ENCODE results near the gene SCUBE3. TPM values are rescaled to one million over a fixed set of nuclear protein-coding genes. Genes with fewer than 3 reads are reported as not detected.

SCUBE3 gene
- total and polyA plus RNA-seq, 9 of the 15 experiments (the other 6 are each of a cell fraction or from before 2014, with no cell fraction given) = 0.01 to 0.11 TPM; not detected in 7

GRCh38 chr6:35280903-35281302, 67.1 kb downstream of the SCUBE3 start:
- WGBS (ENCODE audit: insufficient coverage, low coverage, missing lambda C conversion rate) = 26% methylated on average over 4 of the region's 4 CpGs
- Histone ChIP-seq H3K4me2 (ENCODE audit: insufficient read depth, low read length) (no peak overlapping the region), H4K20me1 (replicated peaks; ENCODE audit: control insufficient read depth, insufficient read depth, low read length) (no peaks in the 10 kb centered on the region), H3K9me1 (ENCODE audit: control insufficient read depth, insufficient read depth, low read length) (peaks cover under 1% of the 10 kb centered on the region), H3K27ac (ENCODE audit: extremely low read depth, low read depth, low read length) (no peak overlapping the region), H3K9ac (ENCODE audit: insufficient read depth in 1 of 2, low read depth in 2 of 2, low read length in 2 of 2) (no peak overlapping the region), H3K4me3 (no peak overlapping the region), H3K9me3 (replicated peaks; ENCODE audit: control insufficient read depth, insufficient read depth, low read depth, low read length) (no peaks in the 10 kb centered on the region), H3K27me3 (ENCODE audit: control insufficient read depth in 2 of 2, insufficient read depth in 2 of 2, low read length in 2 of 2) (no peaks in the 10 kb centered on the region), H3K79me2 (ENCODE audit: control insufficient read depth, insufficient read depth, low read length) (no peaks in the 10 kb centered on the region), H2AFZ (ENCODE audit: low read depth, low read length) (no peak overlapping the region), H3K36me3 (ENCODE audit: control insufficient read depth, insufficient read depth, low read length) (no peaks in the 10 kb centered on the region), H3K4me1 (replicated peaks in 1 of 2; ENCODE audit: control insufficient read depth in 2 of 2, insufficient read depth in 2 of 2, low read length in 2 of 2) (no peaks in the 10 kb centered on the region; a peak in 1 of 5 replicates)
- no TSS peak for BruUV-seq (replicated peaks)
- FAIRE-seq (no peak), DNase-seq (ENCODE audit: extremely low read depth in 1 of 4, low spot score in 3 of 4) (no peak), ATAC-seq (no peak)
- ChIA-PET POLR2A (no interaction called here), CTCF (ENCODE audit: low intra/inter-chr PET ratio) (no interaction called here)
- intact Hi-C loops (cut with micrococcal nuclease) = no loop called here
- in situ Hi-C loops (cut with MboI) = no loop called here
- TF ChIP-seq ZBTB5 (IDR thresholded peaks at IDR 0.05) (no peak), KLF1 (tag; IDR thresholded peaks at IDR 0.05) (no peak), ATF3 (IDR thresholded peaks at IDR 0.05) (no peak), ATF3 (CRISPR knock-in tag; conservative IDR thresholded peaks at IDR 0.05) (no peak), POU5F1 (IDR thresholded peaks at IDR 0.05; ENCODE audit: borderline replicate concordance, low read depth, low read length, partially characterized antibody) (no peak), MCM3 (IDR thresholded peaks at IDR 0.05) (no peak), KAT8 (IDR thresholded peaks at IDR 0.05; ENCODE audit: low read depth) (no peak), SIX5 (IDR thresholded peaks at IDR 0.05; ENCODE audit: borderline replicate concordance in 1 of 2, insufficient read depth in 1 of 2, low read depth in 1 of 2, low read length in 2 of 2) (no peak), NFIC (IDR thresholded peaks at IDR 0.05) (peak; percentile 83), GTF2A2 (tag; IDR thresholded peaks at IDR 0.05) (no peak), FOXP4 (CRISPR knock-in tag; IDR thresholded peaks at IDR 0.05; ENCODE audit: borderline replicate concordance) (no peak), ZBTB49 (CRISPR knock-in tag; IDR thresholded peaks at IDR 0.05; ENCODE audit: borderline replicate concordance) (no peak), KDM1A (IDR thresholded peaks at IDR 0.05) (0 out of 4 replicates have a peak, but pooled peaks of 1 of the 2 experiments have one; percentile 28), SAFB (IDR thresholded peaks at IDR 0.05; ENCODE audit: borderline replicate concordance, low read depth, low read length) (no peak)
